MM.1S (cell line): ENCODE data around the gene NPC1.

Source experiments
- CTCF ChIP-seq: fragments of 300-600 bp; sonication (generic); IDR thresholded peaks from 2 replicates; pipeline ENCODE4 v1.5.1; 2016; ENCODE audit warnings: antibody characterized with exemption, low read length, mixed read lengths
- EZH2 ChIP-seq: fragments of 300-600 bp; sonication (generic); optimal IDR thresholded peaks from 2 replicates; pipeline ENCODE3; 2017; ENCODE audit warnings: low read depth, mild to moderate bottlenecking, antibody characterized with exemption, low read length, mixed read lengths
- EZH2phosphoT487 ChIP-seq: fragments of 300-600 bp; sonication (generic); IDR thresholded peaks from 2 replicates; pipeline ENCODE4 v1.6.1; 2018; ENCODE audit warnings: antibody characterized with exemption, low read length

GRCh38 chr18:23588836-23589560, 2.7 kb upstream of the NPC1 start:
- no peak for TF ChIP-seq EZH2
- no peak for TF ChIP-seq CTCF
- TF ChIP-seq EZH2phosphoT487, result no peak
